ENCODE data around the gene CSE1L. TPM values are rescaled to one million over a fixed set of nuclear protein-coding genes. Genes with fewer than 3 reads are reported as not detected.
A peak's percentile ranks its signal among the peaks of the same experiment; 100 is the strongest.

The CSE1L gene
- total RNA-seq, 1 donor from 2014 or later = 13.6 TPM

GRCh38 chr20:49045440-49046086 lies 549 bp upstream of the CSE1L start:
- Histone ChIP-seq H3K27me3 (no peaks in the 10 kb centered on the region), H3K4me1 (peaks cover 6 to 15% of the 10 kb centered on the region in 2 donors), H3K9me3 (no peaks in the 10 kb centered on the region), H3K4me3 (peak overlapping the region; percentile 91 to 98), H3K36me3 (no peaks in the 10 kb centered on the region), H3K27ac (peak overlapping the region; percentile 88 to 95)
- TF ChIP-seq CTCF (IDR thresholded peaks at IDR 0.05) = no peak
- peak; percentile 16 to 68 for DNase-seq (ENCODE audit: low spot score in 2 of 2)
- intact Hi-C loops (cut with DNase I) = loop anchor here (2.0 to 5.0 kb wide), 4 partner anchors 123 to 1467 kb away; partner anchors contain the start of genes ARFGEF2, DDX27 and PTPN1

- Histone ChIP-seq H3K27ac (no peak overlapping the region), H3K4me3 (no peak overlapping the region), H3K9me3 (no peaks in the 10 kb centered on the region), H3K4me1 (peaks cover 6 to 8% of the 10 kb centered on the region in 2 donors), H3K36me3 (peaks cover 0 to 5% of the 10 kb centered on the region in 2 donors), H3K27me3 (no peaks in the 10 kb centered on the region)
- no peak for TF ChIP-seq CTCF (IDR thresholded peaks at IDR 0.05)
- intact Hi-C loops (cut with DNase I) = no loop called here
- DNase-seq (ENCODE audit: low spot score in 2 of 2) = no peak
Measured at GRCh38 chr20:49052334-49052733, 6.2 kb downstream of the CSE1L start.

- intact Hi-C loops (cut with DNase I) = no loop called here
- no peak overlapping the region for H3K27ac ChIP-seq
- peaks cover under 1 to 16% of the 10 kb centered on the region in 2 donors for H3K36me3 ChIP-seq
- H3K27me3 ChIP-seq = no peaks in the 10 kb centered on the region
- no peaks in the 10 kb centered on the region for H3K4me1 ChIP-seq
- H3K9me3 ChIP-seq = no peaks in the 10 kb centered on the region
- no peak for DNase-seq (ENCODE audit: low spot score in 2 of 2)
- TF ChIP-seq CTCF (IDR thresholded peaks at IDR 0.05) = no peak
- no peak overlapping the region for H3K4me3 ChIP-seq
Measured at GRCh38 chr20:49054056-49054643, 8.0 kb downstream of the CSE1L start.

GRCh38 chr20:49063279-49063678 lies 17.2 kb downstream of the CSE1L start:
- Histone ChIP-seq H3K27me3 (no peaks in the 10 kb centered on the region), H3K27ac (no peak overlapping the region), H3K36me3 (peaks cover 45 to 65% of the 10 kb centered on the region in 2 donors)

GRCh38 chr20:49074521-49074920 lies 28.4 kb downstream of the CSE1L start:
- Histone ChIP-seq H3K27ac (no peak overlapping the region), H3K4me1 (no peaks in the 10 kb centered on the region), H3K4me3 (no peak overlapping the region), H3K36me3 (peaks cover 56 to 89% of the 10 kb centered on the region in 2 donors), H3K9me3 (no peaks in the 10 kb centered on the region), H3K27me3 (no peaks in the 10 kb centered on the region)
- TF ChIP-seq CTCF (IDR thresholded peaks at IDR 0.05) = no peak
- intact Hi-C loops (cut with DNase I) = no loop called here
- DNase-seq (ENCODE audit: low spot score in 2 of 2) = no peak

More at GRCh38 chr20:49063279-49063678, 17.2 kb downstream of the CSE1L start:
- no peak for TF ChIP-seq CTCF (IDR thresholded peaks at IDR 0.05)
- Histone ChIP-seq H3K4me3 (no peak overlapping the region), H3K9me3 (no peaks in the 10 kb centered on the region), H3K4me1 (no peaks in the 10 kb centered on the region)
- intact Hi-C loops (cut with DNase I) = no loop called here
- no peak for DNase-seq (ENCODE audit: low spot score in 2 of 2)

All from ascending aorta (tissue), 2 donors.